AG04450 (cell line): ENCODE results near the gene CFAP221. TPM values are rescaled to one million over a fixed set of nuclear protein-coding genes. Genes with fewer than 3 reads are reported as not detected.

ENCODE experiments used
- CTCF ChIA-PET: fragments of 300-600, 350-600 bp; formaldehyde crosslinking; extraction: SDS; loops from one replicate; lab custom pipeline; 2022; ENCODE audit warnings: antibody characterized with exemption, inconsistent platforms; lab: Charles Lee
- POLR2A ChIA-PET: fragments of 350-600 bp; formaldehyde crosslinking; extraction: SDS; loops from one replicate; lab custom pipeline; 2021; ENCODE audit warnings: antibody characterized with exemption, inconsistent platforms; lab: Yijun Ruan, JAX
- DNase-seq: peaks from one replicate; pipeline ENCODE4 v3.0.0-alpha.2; 2011; ENCODE audit warnings: low read depth, low spot score
- H3K27ac ChIP-seq: one replicate; pipeline ENCODE4 v1.5.1; 2012; ENCODE audit warnings: low read depth, low read length, control low read depth
- H3K27me3 ChIP-seq: one replicate; pipeline ENCODE4 v1.6.0; 2012; ENCODE audit warnings: low read length; ENCODE audit not compliant: control insufficient read depth, insufficient read depth
- H3K4me3 ChIP-seq: 2 replicates; pipeline ENCODE4 v1.5.1; 2011; ENCODE audit warnings: mild to moderate bottlenecking, low read depth, low read length, control low read depth
- H3K9me3 ChIP-seq: 2 replicates; pipeline ENCODE4 v1.5.1; 2012; ENCODE audit warnings: low read length; ENCODE audit not compliant: control insufficient read depth, insufficient read depth
- CTCF ChIP-seq: IDR thresholded peaks from 2 replicates; pipeline ENCODE4 v1.5.1; 2011; ENCODE audit warnings: low read depth, low read length, control low read depth, inconsistent platforms
- polyA plus RNA-seq: library from polyadenylated mRNA; depleted of rRNA; stranded (reverse); fragments of >200 nt; gene quantifications from 2 replicates; pipeline ENCODE4 v1.2.3, GENCODE V29; 2011

The CFAP221 gene
- polyA plus RNA-seq, 1 experiment, result not detected

GRCh38 chr2:119671016-119671415 lies 126.8 kb downstream of the CFAP221 start:
- CTCF ChIA-PET, result interaction anchor here (2.6 kb wide), 1 partner anchor 11 kb away, joined by 12 read pairs; no protein-coding TSS in a partner anchor
- TF ChIP-seq CTCF, result no peak
- no peak for DNase-seq

DNA sequence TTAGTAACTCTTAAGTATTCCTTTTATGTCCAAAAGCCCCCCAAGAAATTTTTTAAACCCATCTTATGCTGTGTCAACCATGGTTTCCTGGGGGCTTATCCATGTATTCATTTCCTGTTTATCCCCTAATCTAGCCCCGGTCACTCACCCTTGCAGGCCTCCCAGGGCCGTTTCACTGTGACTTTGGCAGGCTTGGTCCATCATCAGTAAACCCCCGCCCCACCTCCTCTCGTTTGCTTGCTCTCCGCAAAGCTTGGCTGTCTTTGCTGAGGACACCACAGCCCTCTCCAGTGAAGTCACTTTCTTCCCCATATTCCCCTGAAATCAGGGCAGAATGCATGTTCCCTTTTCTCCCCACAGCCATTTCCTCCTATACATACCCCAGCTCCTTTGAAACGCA lies 127.5 kb downstream of the CFAP221 start:
- no peak overlapping the region for H3K4me3 ChIP-seq
- DNase-seq, result no peak
- TF ChIP-seq CTCF, result no peak
- CTCF ChIA-PET, result interaction anchor here (0.8 kb wide), 1 partner anchor 31 kb away, joined by 3 read pairs; no protein-coding TSS in a partner anchor
- no peaks in the 10 kb centered on the region; the same call in 1 of the 2 replicates for H3K9me3 ChIP-seq
- peaks cover 15% of the 10 kb centered on the region for H3K27me3 ChIP-seq
- POLR2A ChIA-PET, result no interaction called here
- H3K27ac ChIP-seq, result no peak overlapping the region

More at GRCh38 chr2:119671016-119671415, 126.8 kb downstream of the CFAP221 start:
- H3K4me3 ChIP-seq, result no peak overlapping the region
- no peaks in the 10 kb centered on the region; the same call in 1 of the 2 replicates for H3K9me3 ChIP-seq
- POLR2A ChIA-PET, result no interaction called here
- H3K27me3 ChIP-seq, result peaks cover 15% of the 10 kb centered on the region
- H3K27ac ChIP-seq, result no peak overlapping the region

DNA sequence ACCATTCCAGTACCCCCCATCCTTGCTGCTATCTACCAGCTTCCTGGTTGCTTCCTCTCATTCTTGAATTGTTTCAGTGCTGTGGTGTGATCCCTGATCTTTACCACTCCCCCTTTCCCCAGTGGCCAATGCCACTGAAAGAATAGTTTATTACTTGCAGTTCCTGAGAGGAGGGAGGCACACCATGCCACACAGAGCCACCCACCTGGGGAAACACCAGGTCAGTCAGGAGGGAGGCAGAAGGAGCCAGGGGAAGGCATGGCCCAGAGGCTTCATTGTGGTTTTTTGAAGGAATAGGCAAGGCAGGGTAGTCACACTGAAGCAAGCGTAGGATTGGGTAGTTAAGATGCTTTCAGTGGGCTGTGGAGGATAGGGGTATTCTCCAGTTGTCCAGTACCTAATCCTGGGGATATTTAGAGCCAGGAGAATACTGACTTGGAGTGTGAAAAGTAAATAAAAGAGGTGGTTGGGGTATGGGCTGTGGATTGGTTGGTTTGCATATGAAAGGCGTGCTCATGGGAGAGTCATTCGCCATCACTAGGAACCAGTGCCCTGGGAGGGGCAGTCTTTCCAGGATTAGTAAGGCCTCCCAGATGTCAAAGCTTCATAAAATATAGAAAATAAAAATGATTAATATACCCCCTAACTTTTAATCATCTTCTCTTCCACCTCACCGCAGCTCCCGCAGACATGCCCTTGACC lies 128.1 kb downstream of the CFAP221 start:
- no peak for TF ChIP-seq CTCF
- CTCF ChIA-PET, result interaction anchor here (0.8 kb wide), 1 partner anchor 31 kb away, joined by 3 read pairs; no protein-coding TSS in a partner anchor
- Histone ChIP-seq H3K27ac (no peak overlapping the region), H3K27me3 (peaks cover 15% of the 10 kb centered on the region), H3K4me3 (no peak overlapping the region), H3K9me3 (no peaks in the 10 kb centered on the region; the same call in 1 of the 2 replicates)
- no peak for DNase-seq
- POLR2A ChIA-PET, result no interaction called here

DNA sequence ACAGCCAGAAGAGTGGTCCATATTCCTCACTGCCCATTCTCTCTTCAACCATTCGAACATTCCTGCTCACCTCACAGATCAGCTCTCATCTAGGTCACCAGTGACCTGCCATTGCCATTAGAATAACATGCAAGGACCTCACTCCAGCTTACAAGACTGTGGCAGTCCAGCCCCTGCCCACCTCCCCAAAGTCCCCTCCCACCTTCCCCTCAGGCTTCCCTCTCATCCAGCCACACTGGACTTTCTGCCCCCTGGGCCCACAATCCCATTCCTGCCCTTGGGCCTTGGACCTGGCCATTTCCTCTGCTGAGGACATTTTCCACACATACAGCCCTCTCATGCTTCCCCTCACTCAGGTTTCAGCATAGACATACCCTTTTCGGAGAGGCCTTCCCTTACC lies 129.5 kb downstream of the CFAP221 start:
- TF ChIP-seq CTCF, result no peak
- H3K4me3 ChIP-seq, result no peak overlapping the region
- ChIA-PET CTCF (no interaction called here), POLR2A (no interaction called here)
- no peak for DNase-seq
- H3K27ac ChIP-seq, result no peak overlapping the region
- H3K9me3 ChIP-seq, result no peaks in the 10 kb centered on the region; the same call in 1 of the 2 replicates
- H3K27me3 ChIP-seq, result peaks cover 18% of the 10 kb centered on the region
